Sigmoid colon (tissue), 7 donors: Measurements from ENCODE around the gene ZNF467. TPM values are rescaled to one million over a fixed set of nuclear protein-coding genes. Genes with fewer than 3 reads are reported as not detected.
A peak's percentile ranks its signal among the peaks of the same experiment; 100 is the strongest.

Experiments used
- DNase-seq: peaks from one replicate; pipeline ENCODE4 v3.0.0-alpha.2; 2019
- H3K27ac ChIP-seq, 4 donors: fragments of 200-600 bp; sonication (generic); one replicate each; pipeline ENCODE4 v1.5.1; 2016 to 2019; ENCODE audit warnings: mild to moderate bottlenecking in 1 of 4
- H3K27me3 ChIP-seq, 3 donors: fragments of 200-600 bp; sonication (generic); one replicate each; pipeline ENCODE4 v1.5.1; 2019; ENCODE audit warnings: mild to moderate bottlenecking in 1 of 3
- H3K36me3 ChIP-seq, 4 donors: fragments of 200-600 bp; sonication (generic); one replicate each; pipeline ENCODE4 v1.5.1; 2016 to 2019
- H3K4me1 ChIP-seq, 4 donors: fragments of 200-600 bp; sonication (generic); one replicate each; pipeline ENCODE4 v1.5.1; 2017 to 2019
- H3K4me3 ChIP-seq, 4 donors: fragments of 200-600 bp; sonication (generic); one replicate each; pipeline ENCODE4 v1.5.1; 2017 to 2019; ENCODE audit warnings: mild to moderate bottlenecking in 2 of 4, moderate library complexity in 1 of 4
- H3K9me3 ChIP-seq, 4 donors: fragments of 200-600 bp in 3 of 4; sonication (generic) in 3 of 4; one replicate each; pipeline versions ENCODE4 v1.5.1 to v1.6.1; 2013 to 2019
- CTCF ChIP-seq, 4 experiments: fragments of 450-650 bp in 3 of 4; fragments of 200-600 bp in 1 of 4; IDR thresholded peaks; one replicate each; pipeline ENCODE4 v1.5.1; 2016 to 2019; ENCODE audit warnings: antibody characterized with exemption in 4 of 4, mild to moderate bottlenecking in 3 of 4, moderate library complexity in 2 of 4
- EP300 ChIP-seq, 4 donors: sonication (generic); formaldehyde crosslinking; IDR thresholded peaks; one replicate each; pipeline ENCODE4 v1.6.1; 2017; ENCODE audit warnings: antibody characterized with exemption in 4 of 4
- POLR2A ChIP-seq, 2 donors: fragments of 450-650 bp; IDR thresholded peaks; one replicate each; pipeline ENCODE4 v1.6.1; 2016; ENCODE audit warnings: antibody characterized with exemption in 2 of 2, mild to moderate bottlenecking in 2 of 2, moderate library complexity in 2 of 2
- POLR2AphosphoS5 ChIP-seq, 4 donors: sonication (generic); formaldehyde crosslinking; IDR thresholded peaks; one replicate each; pipeline ENCODE4 v1.6.1; 2017; ENCODE audit warnings: antibody characterized with exemption in 4 of 4
- WGBS, 2 donors: extraction: QIAGEN DNeasy Blood & Tissue Kit; methylation state at CpG; one replicate each; pipeline ENCODE4 v1.1.7; 2013; 5-methylcytosine and 5-hydroxymethylcytosine counted together
- intact Hi-C: fragments of 100-400 bp; cut with DNase I; formaldehyde crosslinking; loops from one replicate; pipeline ENCODE4 v1.15.1; 2023
- polyA plus RNA-seq, 3 donors: library from polyadenylated mRNA; stranded (reverse); fragments of 200-250 nt; gene quantifications; one replicate each; pipeline ENCODE4 v1.2.3, GENCODE V29; 2013
- total RNA-seq, 4 donors: library from RNA; depleted of rRNA; stranded (reverse); fragments of >200 nt; gene quantifications; one replicate each; pipeline ENCODE4 v1.1.0, GENCODE V29; 2016
- donor health status: healthy with polysubstance abuse.
- donor health status: Bipolar disorder and iron deficiency.
- donor health status: healthy.

ZNF467 gene
- total RNA-seq = 10 to 100 TPM in 1 of 4 donors, 1 to 10 TPM in 3; 7.1 to 15.7 (median 9.2) TPM
- polyA plus RNA-seq = 1 to 10 TPM; 3.0 to 4.6 (median 3.5) TPM

- Histone ChIP-seq H3K36me3 (peaks cover 0 to 13% (median 0%) of the 10 kb centered on the region in 4 donors), H3K27me3 (no peaks in the 10 kb centered on the region), H3K27ac (peak within 1 kb of the TSS; percentile 72 to 82 (median 80)), H3K9me3 (no peaks in the 10 kb centered on the region), H3K4me1 (peaks cover 0 to 30% (median 14%) of the 10 kb centered on the region in 4 donors), H3K4me3 (peak within 1 kb of the TSS; percentile 65 to 89 (median 78))
- intact Hi-C loops = loop anchor here (5.0 to 10.0 kb wide), 4 partner anchors 56 to 746 kb away; partner anchors contain the start of genes ATP6V0E2 and PDIA4
- WGBS, 2 donors = 1 to 4% methylated on average over 57 of the region's 57 CpGs
- TF ChIP-seq POLR2A (IDR thresholded peaks at IDR 0.05) (no peak), POLR2AphosphoS5 (IDR thresholded peaks at IDR 0.05) (peak in 2 of 4 donors; percentile 22 to 45), EP300 (IDR thresholded peaks at IDR 0.05) (no peak), CTCF (IDR thresholded peaks at IDR 0.05) (no peak)
- DNase-seq = peak; percentile 90
Observed at GRCh38 chr7:149773446-149774236, at the start of gene ZNF467. Gene ZNF467 (minus strand): TSS chr7:149773588. CDS start chr7:149771032, 2,556 bp downstream.

- no peaks in the 10 kb centered on the region for H3K27me3 ChIP-seq
- no peaks in the 10 kb centered on the region for H3K36me3 ChIP-seq
- 65 to 86% methylated on average over 22 of the region's 22 CpGs for WGBS, 2 donors
- no peak for DNase-seq
- no peak overlapping the region for H3K27ac ChIP-seq
- intact Hi-C loops = no loop called here
- H3K4me1 ChIP-seq = no peaks in the 10 kb centered on the region
- TF ChIP-seq EP300 (IDR thresholded peaks at IDR 0.05) (no peak), POLR2AphosphoS5 (IDR thresholded peaks at IDR 0.05) (no peak), POLR2A (IDR thresholded peaks at IDR 0.05) (no peak), CTCF (IDR thresholded peaks at IDR 0.05) (no peak)
- H3K4me3 ChIP-seq = no peak overlapping the region
- H3K9me3 ChIP-seq = no peaks in the 10 kb centered on the region
Observed at GRCh38 chr7:149822353-149822943, 49.1 kb upstream of the ZNF467 start.

DNA sequence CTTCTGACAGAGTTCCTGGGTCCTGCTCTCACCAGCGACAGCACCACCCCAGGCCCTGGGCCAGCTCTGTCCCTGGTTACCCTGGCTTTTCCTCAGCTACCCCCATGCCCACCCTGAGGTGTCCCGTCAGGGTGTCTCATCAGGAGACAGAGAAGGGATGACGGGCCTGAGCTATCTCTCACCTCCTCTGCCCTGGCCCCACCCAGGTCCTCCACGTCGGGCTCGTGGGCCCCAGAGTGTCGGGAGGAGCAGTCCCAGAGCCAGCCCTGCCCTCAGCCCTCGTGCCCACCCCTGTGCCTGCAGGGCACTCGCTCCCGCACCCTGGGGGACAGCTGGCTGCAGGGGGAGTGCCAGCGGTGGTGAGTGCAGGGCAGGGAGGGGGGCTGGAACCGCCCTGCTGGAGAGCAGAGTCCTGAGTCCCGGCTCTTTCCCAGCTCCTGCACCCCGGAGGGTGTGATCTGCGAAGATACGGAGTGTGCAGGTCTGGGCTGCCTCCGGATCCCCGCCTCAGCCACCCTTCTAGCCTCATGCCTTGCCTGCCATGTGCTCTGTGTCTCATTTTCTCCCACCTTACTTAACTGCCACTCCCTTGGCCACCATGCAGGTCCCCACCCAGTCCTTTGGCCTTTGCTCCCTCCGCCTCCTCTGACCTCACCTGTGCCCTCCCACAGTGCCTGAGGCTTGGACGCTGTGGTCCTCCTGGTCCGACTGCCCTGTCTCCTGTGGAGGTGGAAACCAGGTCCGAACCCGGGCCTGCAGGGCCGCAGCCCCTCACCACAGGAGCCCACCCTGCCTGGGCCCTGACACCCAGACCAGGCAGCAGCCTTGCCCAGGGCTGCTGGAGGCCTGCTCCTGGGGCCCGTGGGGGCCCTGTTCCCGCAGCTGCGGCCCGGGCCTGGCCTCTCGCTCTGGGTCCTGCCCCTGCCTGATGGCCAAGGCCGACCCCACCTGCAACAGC is 48.1 kb upstream of the ZNF467 start:
- Histone ChIP-seq H3K4me1 (no peaks in the 10 kb centered on the region), H3K27ac (no peak overlapping the region), H3K9me3 (no peaks in the 10 kb centered on the region), H3K36me3 (no peaks in the 10 kb centered on the region), H3K4me3 (no peak overlapping the region), H3K27me3 (no peaks in the 10 kb centered on the region)
- 34 to 77% methylated on average over 30 of the region's 30 CpGs for WGBS, 2 donors
- TF ChIP-seq EP300 (IDR thresholded peaks at IDR 0.05) (no peak), POLR2A (IDR thresholded peaks at IDR 0.05) (no peak), POLR2AphosphoS5 (IDR thresholded peaks at IDR 0.05) (no peak), CTCF (IDR thresholded peaks at IDR 0.05) (no peak)
- DNase-seq = no peak
- intact Hi-C loops = no loop called here

DNA sequence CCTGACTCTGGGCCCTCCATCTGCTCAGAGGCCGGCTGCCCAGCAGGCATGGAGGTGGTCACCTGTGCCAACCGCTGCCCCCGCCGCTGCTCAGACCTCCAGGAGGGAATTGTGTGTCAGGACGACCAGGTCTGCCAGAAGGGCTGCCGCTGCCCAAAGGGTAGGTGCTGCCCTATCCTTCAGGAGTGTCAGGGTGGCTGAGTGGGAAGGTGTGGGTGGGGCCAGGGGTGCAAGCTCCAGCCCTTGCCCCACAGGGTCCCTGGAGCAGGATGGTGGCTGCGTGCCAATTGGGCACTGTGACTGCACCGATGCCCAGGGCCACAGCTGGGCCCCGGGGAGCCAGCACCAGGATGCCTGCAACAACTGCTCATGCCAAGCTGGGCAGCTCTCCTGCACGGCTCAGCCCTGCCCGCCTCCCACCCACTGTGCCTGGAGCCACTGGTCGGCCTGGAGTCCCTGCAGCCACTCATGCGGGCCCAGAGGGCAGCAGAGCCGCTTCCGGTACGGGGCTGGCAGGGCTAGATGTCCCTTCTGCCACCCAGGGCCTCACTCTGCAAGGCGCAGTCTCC is 47.3 kb upstream of the ZNF467 start:
- DNase-seq = no peak
- Histone ChIP-seq H3K36me3 (no peaks in the 10 kb centered on the region), H3K27ac (no peak overlapping the region), H3K27me3 (no peaks in the 10 kb centered on the region), H3K4me1 (no peaks in the 10 kb centered on the region), H3K4me3 (no peak overlapping the region), H3K9me3 (no peaks in the 10 kb centered on the region)
- 87 to 93% methylated on average over 17 of the region's 17 CpGs for WGBS, 2 donors
- TF ChIP-seq POLR2A (IDR thresholded peaks at IDR 0.05) (no peak), EP300 (IDR thresholded peaks at IDR 0.05) (no peak), CTCF (IDR thresholded peaks at IDR 0.05) (no peak), POLR2AphosphoS5 (IDR thresholded peaks at IDR 0.05) (no peak)
- intact Hi-C loops = no loop called here
